ENCODE data around the gene FGG. TPM values are rescaled to one million over a fixed set of nuclear protein-coding genes. Genes with fewer than 3 reads are reported as not detected.

Gene FGG
- total and polyA plus RNA-seq, 4 donors: 0.87 to 2.0 TPM; not detected in 2

DNA sequence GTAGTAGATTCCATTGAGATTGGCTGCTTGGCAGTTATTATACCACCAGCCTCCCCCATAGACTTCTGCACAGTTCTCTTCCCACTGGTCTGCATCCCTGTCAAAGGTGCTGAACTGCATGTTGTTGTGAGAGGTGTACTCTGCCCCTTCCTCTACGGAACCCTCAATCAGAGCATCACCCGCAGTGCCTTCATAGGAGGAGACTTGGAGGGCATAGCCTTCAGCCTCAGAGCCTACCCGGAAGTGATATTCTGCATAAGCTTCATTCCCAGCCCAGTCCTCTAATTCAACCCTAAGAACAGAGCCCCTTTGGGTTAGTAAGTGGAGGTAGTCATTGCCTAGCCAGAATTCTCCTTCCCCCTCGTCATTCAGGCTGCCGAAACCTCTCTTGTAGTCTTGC, 28.2 kb downstream of the FGG start:
- ATAC-seq (ENCODE audit: low FRiP score) (no peak), DNase-seq (no peak)
- Histone ChIP-seq H3K27ac (ENCODE audit: low read depth in 1 of 2, low read length in 2 of 2) (no peak overlapping the region), H3K36me3 (ENCODE audit: control insufficient read depth in 1 of 2, insufficient read depth in 2 of 2, low read length in 1 of 2) (no peaks in the 10 kb centered on the region), H3K9me3 (ENCODE audit: control insufficient read depth, low read length) (no peaks in the 10 kb centered on the region), H3K4me3 (ENCODE audit: low read length in 2 of 2) (no peak overlapping the region), H3K27me3 (ENCODE audit: control insufficient read depth in 1 of 2, insufficient read depth in 2 of 2, low read length in 1 of 2) (no peaks in the 10 kb centered on the region), H3K4me1 (ENCODE audit: control insufficient read depth in 1 of 2, insufficient read depth in 2 of 2, low read length in 2 of 2) (no peaks in the 10 kb centered on the region)
- 85 to 89% methylated on average over 5 of the region's 5 CpGs for WGBS, 2 donors
- intact Hi-C loops (cut with DNase I): no loop called here

DNA sequence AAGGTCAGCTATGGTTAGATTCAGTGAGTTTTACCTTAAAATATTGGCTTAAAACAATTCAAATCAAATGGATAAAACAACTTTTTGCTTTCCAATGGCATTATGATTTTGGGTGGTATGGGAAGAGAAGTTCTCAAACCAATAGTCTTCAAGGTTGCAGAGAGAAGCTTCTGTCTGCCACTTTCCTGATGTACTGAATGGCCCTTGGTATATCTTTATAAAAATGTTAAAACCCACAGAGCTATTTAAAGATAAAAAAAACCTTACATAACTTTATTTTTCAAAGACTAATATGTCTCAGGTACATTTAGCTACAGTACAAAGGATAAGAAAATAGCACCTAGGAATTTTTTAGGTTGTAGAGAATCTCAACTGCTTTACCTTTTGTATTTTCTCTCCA, 28.8 kb downstream of the FGG start:
- no peaks in the 10 kb centered on the region for H3K36me3 ChIP-seq (ENCODE audit: control insufficient read depth in 1 of 2, insufficient read depth in 2 of 2, low read length in 1 of 2)
- DNase-seq (no peak), ATAC-seq (ENCODE audit: low FRiP score) (no peak)
- H3K4me3 ChIP-seq (ENCODE audit: low read length in 2 of 2): no peak overlapping the region
- H3K4me1 ChIP-seq (ENCODE audit: control insufficient read depth in 1 of 2, insufficient read depth in 2 of 2, low read length in 2 of 2): no peaks in the 10 kb centered on the region
- H3K27ac ChIP-seq (ENCODE audit: low read depth in 1 of 2, low read length in 2 of 2): no peak overlapping the region
- intact Hi-C loops (cut with DNase I): no loop called here
- H3K9me3 ChIP-seq (ENCODE audit: control insufficient read depth, low read length): no peaks in the 10 kb centered on the region
- H3K27me3 ChIP-seq (ENCODE audit: control insufficient read depth in 1 of 2, insufficient read depth in 2 of 2, low read length in 1 of 2): no peaks in the 10 kb centered on the region

DNA sequence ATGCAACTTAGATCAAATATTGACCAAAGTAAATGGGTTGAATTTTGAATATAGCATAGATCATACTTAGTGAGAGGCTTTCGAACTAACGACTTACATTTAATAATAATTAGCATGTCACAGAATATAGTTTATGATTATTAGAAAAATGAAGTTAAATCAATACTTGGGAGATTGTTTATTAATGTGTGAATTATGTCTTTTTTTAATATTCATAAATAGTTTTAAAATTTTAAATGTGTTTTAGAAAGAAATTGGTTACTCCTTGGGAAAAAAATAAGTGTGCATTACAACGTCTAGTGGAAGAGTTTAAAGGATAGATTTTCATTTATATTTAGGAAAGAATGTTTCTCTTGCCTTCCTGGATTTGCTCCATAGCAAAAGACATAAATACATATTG, 29.2 kb downstream of the FGG start:
- no peaks in the 10 kb centered on the region for H3K9me3 ChIP-seq (ENCODE audit: control insufficient read depth, low read length)
- H3K36me3 ChIP-seq (ENCODE audit: control insufficient read depth in 1 of 2, insufficient read depth in 2 of 2, low read length in 1 of 2): no peaks in the 10 kb centered on the region
- H3K4me3 ChIP-seq (ENCODE audit: low read length in 2 of 2): no peak overlapping the region
- intact Hi-C loops (cut with DNase I): no loop called here
- 76 to 80% methylated on average over 3 of the region's 3 CpGs for WGBS, 2 donors
- ATAC-seq (ENCODE audit: low FRiP score) (no peak), DNase-seq (no peak)
- no peaks in the 10 kb centered on the region for H3K27me3 ChIP-seq (ENCODE audit: control insufficient read depth in 1 of 2, insufficient read depth in 2 of 2, low read length in 1 of 2)
- no peaks in the 10 kb centered on the region for H3K4me1 ChIP-seq (ENCODE audit: control insufficient read depth in 1 of 2, insufficient read depth in 2 of 2, low read length in 2 of 2)
- H3K27ac ChIP-seq (ENCODE audit: low read depth in 1 of 2, low read length in 2 of 2): no peak overlapping the region

- Histone ChIP-seq H3K27me3 (ENCODE audit: control insufficient read depth in 1 of 2, insufficient read depth in 2 of 2, low read length in 1 of 2) (no peaks in the 10 kb centered on the region), H3K9me3 (ENCODE audit: control insufficient read depth, low read length) (no peaks in the 10 kb centered on the region), H3K36me3 (ENCODE audit: control insufficient read depth in 1 of 2, insufficient read depth in 2 of 2, low read length in 1 of 2) (no peaks in the 10 kb centered on the region), H3K4me1 (ENCODE audit: control insufficient read depth in 1 of 2, insufficient read depth in 2 of 2, low read length in 2 of 2) (no peaks in the 10 kb centered on the region), H3K27ac (ENCODE audit: low read depth in 1 of 2, low read length in 2 of 2) (no peak overlapping the region), H3K4me3 (ENCODE audit: low read length in 2 of 2) (no peak overlapping the region)
- intact Hi-C loops (cut with DNase I): no loop called here
- ATAC-seq (ENCODE audit: low FRiP score) (no peak), DNase-seq (no peak)
- 20 to 50% methylated on average over 2 of the region's 2 CpGs for WGBS, 2 donors
These were observed 29.7 kb downstream of the FGG start for GRCh38 chr4:154582723-154583122.

DNA sequence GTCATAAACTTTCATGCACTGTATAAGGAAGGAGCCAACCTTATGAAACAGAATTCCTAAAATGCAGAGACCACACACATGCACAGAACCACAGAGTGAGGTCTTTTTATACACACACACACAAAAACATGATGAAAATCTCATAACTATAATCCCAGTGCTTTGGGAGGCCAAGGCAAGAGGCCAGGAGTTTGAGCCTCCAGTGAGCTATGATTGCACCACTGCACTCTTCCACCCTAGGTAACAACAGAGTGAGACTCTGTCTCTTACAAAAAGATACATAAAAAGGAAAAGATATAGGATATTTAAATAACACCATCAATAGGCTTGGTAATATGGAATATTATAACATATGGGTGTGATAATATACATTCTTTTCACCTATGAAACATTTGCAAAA, 32.5 kb downstream of the FGG start:
- Histone ChIP-seq H3K9me3 (ENCODE audit: control insufficient read depth, low read length) (no peaks in the 10 kb centered on the region), H3K36me3 (ENCODE audit: control insufficient read depth in 1 of 2, insufficient read depth in 2 of 2, low read length in 1 of 2) (no peaks in the 10 kb centered on the region), H3K27ac (ENCODE audit: low read depth in 1 of 2, low read length in 2 of 2) (no peak overlapping the region), H3K4me3 (ENCODE audit: low read length in 2 of 2) (no peak overlapping the region), H3K4me1 (ENCODE audit: control insufficient read depth in 1 of 2, insufficient read depth in 2 of 2, low read length in 2 of 2) (no peaks in the 10 kb centered on the region), H3K27me3 (ENCODE audit: control insufficient read depth in 1 of 2, insufficient read depth in 2 of 2, low read length in 1 of 2) (no peaks in the 10 kb centered on the region)
- intact Hi-C loops (cut with DNase I): no loop called here
- DNase-seq (no peak), ATAC-seq (ENCODE audit: low FRiP score) (no peak)

- WGBS, 2 donors: 36 to 38% methylated on average over 1 of the region's 1 CpG
- no peak overlapping the region for H3K27ac ChIP-seq (ENCODE audit: low read depth in 1 of 2, low read length in 2 of 2)
- ATAC-seq (ENCODE audit: low FRiP score) (no peak), DNase-seq (no peak)
- H3K36me3 ChIP-seq (ENCODE audit: control insufficient read depth in 1 of 2, insufficient read depth in 2 of 2, low read length in 1 of 2): no peaks in the 10 kb centered on the region
- H3K4me1 ChIP-seq (ENCODE audit: control insufficient read depth in 1 of 2, insufficient read depth in 2 of 2, low read length in 2 of 2): no peaks in the 10 kb centered on the region
- H3K27me3 ChIP-seq (ENCODE audit: control insufficient read depth in 1 of 2, insufficient read depth in 2 of 2, low read length in 1 of 2): no peaks in the 10 kb centered on the region
- H3K9me3 ChIP-seq (ENCODE audit: control insufficient read depth, low read length): no peaks in the 10 kb centered on the region
- intact Hi-C loops (cut with DNase I): no loop called here
- no peak overlapping the region for H3K4me3 ChIP-seq (ENCODE audit: low read length in 2 of 2)
These were observed 33.5 kb downstream of the FGG start for GRCh38 chr4:154578919-154579318.

DNA sequence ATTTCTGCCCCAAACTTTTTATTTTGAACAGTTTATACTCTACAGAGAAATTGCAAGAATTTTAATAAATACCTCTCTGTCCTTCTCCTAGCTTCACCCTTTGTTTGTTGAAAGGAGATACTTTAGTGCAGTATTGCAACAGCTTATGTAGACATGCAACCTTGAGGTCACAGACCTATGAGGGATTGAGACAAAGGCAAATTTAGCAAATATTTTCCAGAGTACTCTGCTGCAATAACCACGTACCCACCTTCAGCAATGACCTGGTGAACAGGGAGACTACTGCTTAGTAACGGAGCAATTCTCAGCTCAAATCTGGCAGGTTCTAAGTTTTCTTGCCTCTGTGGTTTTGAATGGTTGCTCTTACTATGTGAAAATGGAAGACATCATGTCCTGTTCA, 35.1 kb downstream of the FGG start:
- 67 to 73% methylated on average over 2 of the region's 2 CpGs for WGBS, 2 donors
- Histone ChIP-seq H3K4me1 (ENCODE audit: control insufficient read depth in 1 of 2, insufficient read depth in 2 of 2, low read length in 2 of 2) (no peaks in the 10 kb centered on the region), H3K27me3 (ENCODE audit: control insufficient read depth in 1 of 2, insufficient read depth in 2 of 2, low read length in 1 of 2) (no peaks in the 10 kb centered on the region), H3K4me3 (ENCODE audit: low read length in 2 of 2) (no peak overlapping the region), H3K27ac (ENCODE audit: low read depth in 1 of 2, low read length in 2 of 2) (no peak overlapping the region), H3K36me3 (ENCODE audit: control insufficient read depth in 1 of 2, insufficient read depth in 2 of 2, low read length in 1 of 2) (no peaks in the 10 kb centered on the region), H3K9me3 (ENCODE audit: control insufficient read depth, low read length) (no peaks in the 10 kb centered on the region)
- intact Hi-C loops (cut with DNase I): no loop called here
- DNase-seq (no peak), ATAC-seq (ENCODE audit: low FRiP score) (no peak)

DNA sequence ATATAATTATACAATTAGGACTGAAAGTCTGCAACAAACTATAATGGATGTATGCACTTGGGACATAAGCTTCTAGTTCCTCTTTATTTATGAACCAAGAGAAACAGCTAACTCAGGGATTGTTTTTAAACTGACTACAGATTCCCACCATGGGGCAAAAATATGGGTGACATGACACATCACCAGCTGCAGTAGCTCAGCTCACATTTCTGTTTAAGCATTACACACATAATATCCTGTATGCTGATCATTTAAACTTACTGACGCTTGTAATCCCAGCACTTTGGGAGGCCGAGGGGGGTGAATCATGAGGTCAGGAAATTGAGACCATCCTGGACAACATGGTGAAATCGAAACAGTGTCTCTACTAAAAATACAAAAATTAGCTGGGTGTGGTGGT, 38.1 kb downstream of the FGG start:
- H3K4me3 ChIP-seq (ENCODE audit: low read length in 2 of 2): no peak overlapping the region

GRCh38 chr4:154573190-154573870, 39.1 kb downstream of the FGG start:
- Histone ChIP-seq H3K4me3 (ENCODE audit: low read length in 2 of 2) (no peak overlapping the region), H3K9me3 (ENCODE audit: control insufficient read depth, low read length) (no peaks in the 10 kb centered on the region), H3K27me3 (ENCODE audit: control insufficient read depth in 1 of 2, insufficient read depth in 2 of 2, low read length in 1 of 2) (no peaks in the 10 kb centered on the region), H3K36me3 (ENCODE audit: control insufficient read depth in 1 of 2, insufficient read depth in 2 of 2, low read length in 1 of 2) (no peaks in the 10 kb centered on the region), H3K4me1 (ENCODE audit: control insufficient read depth in 1 of 2, insufficient read depth in 2 of 2, low read length in 2 of 2) (no peaks in the 10 kb centered on the region), H3K27ac (ENCODE audit: low read depth in 1 of 2, low read length in 2 of 2) (no peak overlapping the region)
- 71 to 78% methylated on average over 5 of the region's 5 CpGs for WGBS, 2 donors
- DNase-seq (no peak), ATAC-seq (ENCODE audit: low FRiP score) (no peak)
- intact Hi-C loops (cut with DNase I): no loop called here

More for the DNA sequence above, 38.1 kb downstream of the FGG start:
- Histone ChIP-seq H3K27ac (ENCODE audit: low read depth in 1 of 2, low read length in 2 of 2) (no peak overlapping the region), H3K27me3 (ENCODE audit: control insufficient read depth in 1 of 2, insufficient read depth in 2 of 2, low read length in 1 of 2) (no peaks in the 10 kb centered on the region), H3K9me3 (ENCODE audit: control insufficient read depth, low read length) (no peaks in the 10 kb centered on the region), H3K4me1 (ENCODE audit: control insufficient read depth in 1 of 2, insufficient read depth in 2 of 2, low read length in 2 of 2) (no peaks in the 10 kb centered on the region), H3K36me3 (ENCODE audit: control insufficient read depth in 1 of 2, insufficient read depth in 2 of 2, low read length in 1 of 2) (no peaks in the 10 kb centered on the region)
- DNase-seq: no peak
- intact Hi-C loops (cut with DNase I): no loop called here
- ATAC-seq (ENCODE audit: low FRiP score): no peak
- WGBS, 2 donors: 86 to 87% methylated on average over 3 of the region's 3 CpGs

Measured in aorta (tissue), 5 donors.